C4-2B (cell line): ENCODE measurements around the gene COL6A1.

Experiments
- CTCF ChIP-seq: fragments of 450-650 bp; conservative IDR thresholded peaks from 2 replicates; pipeline ENCODE4 v1.5.1; 2017; ENCODE audit warnings: mild to moderate bottlenecking
- ZFX ChIP-seq: fragments of 450-650 bp; IDR thresholded peaks from 2 replicates; pipeline ENCODE4 v1.6.1; 2017

- TF ChIP-seq CTCF (no peak), ZFX (no peak)
These were observed 5.6 kb downstream of the COL6A1 start for GRCh38 chr21:45987121-45987711.
